HepG2 (cell line): ENCODE results near the gene VPS18.

Source experiments
- MTF1 ChIP-seq: sonication (generic); formaldehyde crosslinking; IDR thresholded peaks from 2 replicates; pipeline ENCODE4 v1.5.0; 2020; ENCODE audit warnings: missing genetic modification reagents
- MYC ChIP-seq: sonication (generic); formaldehyde crosslinking; IDR thresholded peaks from 2 replicates; pipeline ENCODE4 v1.9.0; 2021; ENCODE audit warnings: missing genetic modification reagents, borderline replicate concordance
- POLR2AphosphoS5 ChIP-seq: IDR thresholded peaks from 2 replicates; pipeline ENCODE4 v1.6.1; 2012; ENCODE audit warnings: low read depth, low read length
- ZFP36 ChIP-seq: fragments of 150-350 bp; IDR thresholded peaks from 2 replicates; pipeline ENCODE4 v1.6.1; 2018; ENCODE audit warnings: borderline replicate concordance, low read length, low read depth; ENCODE audit not compliant: partially characterized antibody
- TF ChIP-seq, protein P1 (sequence below): sonication (generic); formaldehyde crosslinking; conservative IDR thresholded peaks from 2 replicates; pipeline ENCODE4 v1.8.0; 2022; ENCODE audit warnings: missing genetic modification reagents
- TF ChIP-seq, protein P2 (sequence below): sonication (generic); formaldehyde crosslinking; IDR thresholded peaks from 2 replicates; pipeline ENCODE4 v1.5.0; 2020; ENCODE audit warnings: mild to moderate bottlenecking, missing genetic modification reagents, moderate library complexity

DNA sequence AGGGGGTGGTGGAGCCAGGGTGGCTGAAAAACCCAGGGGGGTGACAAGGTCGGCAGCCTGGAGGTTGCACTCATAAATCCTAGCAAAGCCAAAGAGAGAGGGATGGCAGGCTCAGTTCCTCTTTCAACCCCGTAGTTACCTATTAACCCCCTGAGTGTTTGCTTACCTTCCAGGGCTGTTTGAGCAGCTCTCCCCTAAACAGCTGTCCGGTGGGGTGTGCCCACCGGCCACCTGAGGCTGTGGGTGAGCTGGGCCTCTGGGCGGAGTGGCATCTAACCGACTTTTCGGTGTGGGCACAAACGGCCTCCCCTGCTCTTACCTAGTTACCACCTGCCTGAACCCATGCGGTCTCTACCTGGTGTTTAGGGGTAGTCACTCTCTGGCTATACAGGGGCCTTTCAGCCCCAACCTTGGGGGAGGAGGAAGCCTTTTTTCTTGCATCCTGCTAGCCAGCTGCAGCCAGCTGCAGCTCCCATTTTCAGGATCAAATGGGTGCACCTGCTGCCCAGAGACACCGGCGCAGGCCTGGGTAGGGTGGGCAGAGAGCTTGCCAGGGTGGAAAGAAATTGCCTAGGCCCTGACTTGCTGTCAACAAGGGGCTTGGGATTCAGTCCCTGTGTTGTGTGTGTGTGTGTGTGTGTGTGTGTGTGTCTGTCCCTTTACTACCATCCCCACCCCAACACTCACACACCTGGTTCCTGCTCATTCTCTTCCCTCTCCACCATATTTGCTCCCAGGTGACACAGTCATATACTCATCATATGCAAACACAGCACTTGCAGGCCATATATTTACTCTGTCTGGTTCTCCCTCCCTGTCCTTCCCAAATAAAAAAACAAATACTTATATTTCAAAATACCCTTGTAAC is 38.6 kb downstream of the VPS18 start:
- TF ChIP-seq ZFP36 (no peak), POLR2AphosphoS5 (no peak), MTF1 (CRISPR knock-in tag) (no peak), MYC (CRISPR knock-in tag) (no peak; the same call in 1 of the 2 replicates)
- TF ChIP-seq, protein P1, sequence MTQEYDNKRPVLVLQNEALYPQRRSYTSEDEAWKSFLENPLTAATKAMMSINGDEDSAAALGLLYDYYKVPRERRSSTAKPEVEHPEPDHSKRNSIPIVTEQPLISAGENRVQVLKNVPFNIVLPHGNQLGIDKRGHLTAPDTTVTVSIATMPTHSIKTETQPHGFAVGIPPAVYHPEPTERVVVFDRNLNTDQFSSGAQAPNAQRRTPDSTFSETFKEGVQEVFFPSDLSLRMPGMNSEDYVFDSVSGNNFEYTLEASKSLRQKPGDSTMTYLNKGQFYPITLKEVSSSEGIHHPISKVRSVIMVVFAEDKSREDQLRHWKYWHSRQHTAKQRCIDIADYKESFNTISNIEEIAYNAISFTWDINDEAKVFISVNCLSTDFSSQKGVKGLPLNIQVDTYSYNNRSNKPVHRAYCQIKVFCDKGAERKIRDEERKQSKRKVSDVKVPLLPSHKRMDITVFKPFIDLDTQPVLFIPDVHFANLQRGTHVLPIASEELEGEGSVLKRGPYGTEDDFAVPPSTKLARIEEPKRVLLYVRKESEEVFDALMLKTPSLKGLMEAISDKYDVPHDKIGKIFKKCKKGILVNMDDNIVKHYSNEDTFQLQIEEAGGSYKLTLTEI (CRISPR knock-in tag), result no peak
- TF ChIP-seq, protein P2, sequence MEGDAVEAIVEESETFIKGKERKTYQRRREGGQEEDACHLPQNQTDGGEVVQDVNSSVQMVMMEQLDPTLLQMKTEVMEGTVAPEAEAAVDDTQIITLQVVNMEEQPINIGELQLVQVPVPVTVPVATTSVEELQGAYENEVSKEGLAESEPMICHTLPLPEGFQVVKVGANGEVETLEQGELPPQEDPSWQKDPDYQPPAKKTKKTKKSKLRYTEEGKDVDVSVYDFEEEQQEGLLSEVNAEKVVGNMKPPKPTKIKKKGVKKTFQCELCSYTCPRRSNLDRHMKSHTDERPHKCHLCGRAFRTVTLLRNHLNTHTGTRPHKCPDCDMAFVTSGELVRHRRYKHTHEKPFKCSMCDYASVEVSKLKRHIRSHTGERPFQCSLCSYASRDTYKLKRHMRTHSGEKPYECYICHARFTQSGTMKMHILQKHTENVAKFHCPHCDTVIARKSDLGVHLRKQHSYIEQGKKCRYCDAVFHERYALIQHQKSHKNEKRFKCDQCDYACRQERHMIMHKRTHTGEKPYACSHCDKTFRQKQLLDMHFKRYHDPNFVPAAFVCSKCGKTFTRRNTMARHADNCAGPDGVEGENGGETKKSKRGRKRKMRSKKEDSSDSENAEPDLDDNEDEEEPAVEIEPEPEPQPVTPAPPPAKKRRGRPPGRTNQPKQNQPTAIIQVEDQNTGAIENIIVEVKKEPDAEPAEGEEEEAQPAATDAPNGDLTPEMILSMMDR (CRISPR knock-in tag), result no peak
